Tibial nerve (tissue), 4 donors: Measurements from ENCODE around the gene CCRL2.

Source experiments
- CTCF ChIP-seq, 5 experiments: fragments of 200-600 bp in 3 of 5; fragments of 450-650 bp in 2 of 5; sonication (generic) in 3 of 5; IDR thresholded peaks; one replicate each; pipeline ENCODE4 v1.5.1; 2016 to 2019; ENCODE audit warnings: antibody characterized with exemption in 5 of 5, mild to moderate bottlenecking in 3 of 5, moderate library complexity in 2 of 5
- EP300 ChIP-seq, 2 donors: sonication (generic); formaldehyde crosslinking; IDR thresholded peaks; one replicate each; pipeline ENCODE4 v1.6.1; 2017; ENCODE audit warnings: antibody characterized with exemption in 2 of 2, mild to moderate bottlenecking in 1 of 2
- POLR2A ChIP-seq, 2 donors: fragments of 450-650 bp; IDR thresholded peaks; one replicate each; pipeline ENCODE4 v1.6.1; 2017; ENCODE audit warnings: antibody characterized with exemption in 2 of 2, mild to moderate bottlenecking in 2 of 2, moderate library complexity in 2 of 2

DNA sequence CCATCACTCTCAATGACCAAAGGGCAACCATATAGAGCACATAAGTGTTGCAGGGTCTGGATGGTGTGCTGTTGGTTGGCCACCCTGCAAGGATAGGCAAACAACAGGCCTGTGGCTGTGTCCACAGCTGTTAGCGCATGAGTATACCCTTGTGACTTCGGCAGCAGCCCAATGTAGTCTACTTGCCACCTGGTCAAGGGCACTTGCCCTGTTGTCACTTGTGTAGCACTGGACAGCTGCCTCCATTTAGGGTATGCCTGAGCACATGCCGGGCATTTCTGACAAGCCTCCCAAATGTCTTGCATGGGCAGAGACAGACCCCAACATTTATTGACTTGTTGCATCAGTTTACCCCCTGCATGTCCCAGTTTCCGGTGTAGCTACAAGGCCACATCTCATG lies 12.8 kb downstream of the CCRL2 start:
- no peak for TF ChIP-seq POLR2A (IDR thresholded peaks at IDR 0.05)
- TF ChIP-seq CTCF (IDR thresholded peaks at IDR 0.05) = no peak
- no peak for TF ChIP-seq EP300 (IDR thresholded peaks at IDR 0.05)
